SK-N-MC (cell line): ENCODE data around the gene SYCP3.

ENCODE experiments used
- EZH2 ChIP-seq: fragments of 200-600 bp; sonication (generic); IDR thresholded peaks from one replicate; pipeline ENCODE4 v1.6.1; 2017; ENCODE audit warnings: antibody characterized with exemption
- POLR2AphosphoS5 ChIP-seq: IDR thresholded peaks from 2 replicates; pipeline ENCODE4 v1.6.1; 2012; ENCODE audit warnings: mild to moderate bottlenecking, low read depth, low read length, borderline replicate concordance

DNA sequence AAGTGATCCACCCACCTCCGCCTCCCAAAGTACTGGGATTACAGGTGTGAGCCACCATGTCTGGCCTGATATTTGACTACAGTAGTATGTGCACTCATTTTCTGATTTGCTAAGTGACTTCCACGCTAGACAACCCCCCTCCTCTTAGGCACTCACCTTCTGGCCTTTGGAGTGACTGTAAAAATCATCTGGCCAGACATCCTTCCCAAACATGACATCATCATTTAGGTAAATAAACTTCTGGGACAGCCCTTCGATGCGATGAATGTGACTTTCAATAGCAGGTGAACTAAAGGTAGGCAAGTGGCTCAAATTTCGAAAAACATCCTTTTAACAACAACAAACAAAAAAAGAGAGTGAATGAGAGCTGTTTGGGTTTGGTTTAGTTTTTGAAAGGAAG lies 30.6 kb upstream of the SYCP3 start:
- TF ChIP-seq EZH2, result no peak
- no peak for TF ChIP-seq POLR2AphosphoS5
